Suppressor macrophage (primary cell): ENCODE measurements around the gene EVI5L.
A peak's percentile ranks its signal among the peaks of the same experiment; 100 is the strongest.

Experiments used
- DNase-seq, 4 experiments: peaks; one replicate each; pipeline ENCODE4 v3.0.0-alpha.2; 2020 to 2022

The EVI5L gene

GRCh38 chr19:7900931-7901330 is 70.9 kb downstream of the EVI5L start:
- DNase-seq, result no peak

GRCh38 chr19:7901337-7901736 is 71.3 kb downstream of the EVI5L start:
- no peak for DNase-seq

- peak in 2 of 4 experiments; percentile 29 to 36 for DNase-seq
Observed at GRCh38 chr19:7902796-7903243, 72.8 kb downstream of the EVI5L start.

- peak; percentile 100 for DNase-seq
Observed at GRCh38 chr19:7903244-7904073, 73.4 kb downstream of the EVI5L start, which contains the start of gene MAP2K7. TSS of gene MAP2K7 (plus strand) at chr19:7903877. CDS start at chr19:7903945, 68 bp downstream.

DNA sequence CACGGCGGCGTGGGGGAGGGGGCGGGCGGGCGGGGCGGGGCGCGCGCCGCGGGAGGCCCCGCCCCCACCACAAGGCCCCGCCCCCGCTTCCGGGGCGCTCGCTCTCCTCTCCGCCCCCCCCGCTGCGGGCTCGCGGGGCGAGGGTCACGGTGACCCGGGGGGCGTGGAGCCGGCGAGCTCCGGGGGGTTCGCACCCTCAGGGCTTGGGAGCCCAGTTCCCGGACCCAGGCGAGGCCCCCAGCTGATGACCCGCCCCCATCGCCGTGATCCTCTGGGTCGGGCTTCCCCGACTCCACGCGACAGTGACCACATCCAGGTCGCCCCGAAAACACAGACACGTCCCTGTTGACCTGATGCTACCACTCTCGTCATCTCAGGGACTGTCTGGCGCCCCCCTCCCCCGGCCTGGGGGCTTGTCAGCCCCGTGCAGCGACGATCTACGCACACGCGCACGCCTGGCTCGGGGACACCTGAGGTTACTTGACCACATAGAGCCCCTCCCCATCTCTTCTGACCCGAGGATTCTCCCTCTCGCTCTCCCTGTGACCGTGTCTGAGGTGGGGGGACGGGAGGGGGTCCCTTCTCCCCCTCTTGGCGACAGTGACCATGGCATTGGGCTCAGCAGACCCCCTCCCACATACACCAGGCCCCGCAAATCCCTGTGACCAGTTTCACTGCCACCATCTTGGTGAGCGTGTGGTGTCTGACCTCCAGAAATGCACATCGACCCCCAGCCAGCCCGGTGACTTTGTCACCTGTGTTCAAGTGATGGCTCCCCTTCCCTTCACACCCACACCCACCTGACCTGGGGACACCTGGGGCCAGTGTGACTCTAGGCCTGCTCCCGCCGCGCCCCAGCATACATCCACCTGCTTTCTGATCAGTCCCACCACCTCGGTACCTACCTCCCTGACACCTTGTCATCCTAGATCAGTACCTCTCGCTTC is 74.3 kb downstream of the EVI5L start:
- DNase-seq, result peak; percentile 60 to 84 (median 72)

DNA sequence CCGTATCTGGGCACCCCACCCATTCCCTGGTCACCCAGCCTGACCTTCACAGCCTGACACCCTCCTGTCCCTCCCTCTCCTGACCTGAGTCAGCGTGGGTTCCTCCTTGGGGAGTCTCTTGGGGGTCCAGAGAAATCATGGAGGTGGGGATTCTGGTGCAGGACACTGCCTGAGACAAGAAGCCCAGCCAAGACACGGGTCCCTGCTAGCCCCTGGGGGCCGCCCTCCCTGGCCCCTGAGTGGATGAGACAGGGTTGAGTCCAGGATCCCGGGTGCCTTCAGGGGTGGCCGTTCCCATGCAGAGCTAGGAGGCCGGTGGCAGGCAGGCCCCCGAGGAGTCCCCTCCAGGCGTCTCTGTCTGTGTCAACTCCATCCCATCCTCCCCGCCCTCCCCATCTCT is 75.2 kb downstream of the EVI5L start:
- no peak for DNase-seq

DNA sequence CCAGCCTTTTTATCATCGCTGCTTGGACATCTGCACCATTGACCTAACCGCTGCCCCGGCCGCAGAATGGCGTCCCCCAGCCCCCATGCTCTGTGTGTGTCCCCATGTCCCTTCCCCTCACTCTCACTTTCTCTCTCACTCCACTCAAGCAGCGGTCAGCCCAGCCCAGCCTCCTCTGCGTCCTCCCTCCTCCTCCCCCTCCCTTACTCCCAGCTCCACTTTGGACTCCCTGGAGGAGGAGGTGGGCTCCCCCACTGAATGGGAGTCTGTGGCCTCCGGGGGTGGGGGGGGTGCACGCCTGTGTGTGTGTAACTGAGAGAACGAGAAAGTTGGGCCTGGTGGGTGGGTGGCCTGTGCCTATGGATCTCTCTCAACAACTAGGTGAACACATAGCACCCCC is 75.8 kb downstream of the EVI5L start:
- DNase-seq, result no peak

GRCh38 chr19:7907122-7907521 is 77.1 kb downstream of the EVI5L start:
- no peak for DNase-seq

DNA sequence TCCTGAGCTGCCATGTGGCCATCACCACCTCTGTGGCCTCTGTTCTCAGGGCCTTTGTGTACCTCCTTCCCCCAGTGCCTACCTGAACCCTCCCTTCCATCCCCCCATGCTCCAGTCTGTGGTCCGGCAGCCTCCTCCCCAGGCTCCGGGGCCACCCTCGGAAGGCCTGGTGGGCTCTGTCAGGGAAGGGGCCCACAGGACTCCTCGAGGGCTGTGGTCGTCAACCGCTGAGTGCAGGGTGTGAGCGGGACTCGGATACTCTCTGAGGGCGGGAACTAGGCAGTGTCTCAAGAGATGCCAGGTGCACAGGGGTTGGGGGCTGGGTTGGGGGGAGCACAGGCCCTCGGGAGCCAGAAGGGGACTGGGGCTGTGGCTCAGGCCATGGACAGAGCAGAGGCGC is 77.5 kb downstream of the EVI5L start:
- DNase-seq, result no peak

GRCh38 chr19:7908078-7908699 is 78.2 kb downstream of the EVI5L start:
- DNase-seq, result no peak

DNA sequence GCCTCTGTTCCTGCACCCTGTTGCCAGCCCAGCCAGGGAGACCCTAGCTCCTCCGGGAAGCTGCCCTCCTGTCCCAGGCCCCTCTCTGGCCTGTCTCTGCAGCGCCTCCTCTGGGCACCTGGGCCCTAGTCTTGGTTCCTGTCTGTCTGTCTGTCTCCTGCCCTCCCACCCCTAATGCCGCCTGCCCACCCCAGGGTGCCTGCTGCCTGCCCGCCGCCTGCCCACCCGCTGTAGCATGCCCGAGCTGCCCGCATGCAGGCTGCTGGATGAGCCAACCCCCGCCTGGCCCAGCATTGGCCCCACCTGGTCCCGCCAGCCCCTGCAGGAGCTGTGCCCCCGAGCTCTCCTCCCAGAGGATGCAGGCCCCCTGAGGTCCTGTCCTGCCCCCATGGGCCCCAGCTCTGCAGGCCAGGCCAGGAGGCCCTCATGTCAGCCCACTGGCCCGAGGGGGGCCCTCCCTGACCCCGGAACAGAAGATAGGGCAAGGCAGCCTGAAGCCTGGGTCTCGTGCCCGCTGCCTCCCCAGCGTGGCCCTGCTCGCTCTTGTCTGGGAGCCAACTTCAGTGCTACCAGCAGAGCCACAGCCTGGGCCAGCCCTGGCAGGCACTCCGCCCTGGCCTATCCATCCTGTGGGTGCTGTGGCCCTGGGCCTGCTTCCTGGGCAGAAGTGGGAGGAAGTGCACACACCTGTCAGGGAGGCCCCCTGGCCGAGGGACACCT is 78.9 kb downstream of the EVI5L start:
- no peak for DNase-seq

GRCh38 chr19:7909471-7910067 is 79.6 kb downstream of the EVI5L start:
- no peak for DNase-seq

DNA sequence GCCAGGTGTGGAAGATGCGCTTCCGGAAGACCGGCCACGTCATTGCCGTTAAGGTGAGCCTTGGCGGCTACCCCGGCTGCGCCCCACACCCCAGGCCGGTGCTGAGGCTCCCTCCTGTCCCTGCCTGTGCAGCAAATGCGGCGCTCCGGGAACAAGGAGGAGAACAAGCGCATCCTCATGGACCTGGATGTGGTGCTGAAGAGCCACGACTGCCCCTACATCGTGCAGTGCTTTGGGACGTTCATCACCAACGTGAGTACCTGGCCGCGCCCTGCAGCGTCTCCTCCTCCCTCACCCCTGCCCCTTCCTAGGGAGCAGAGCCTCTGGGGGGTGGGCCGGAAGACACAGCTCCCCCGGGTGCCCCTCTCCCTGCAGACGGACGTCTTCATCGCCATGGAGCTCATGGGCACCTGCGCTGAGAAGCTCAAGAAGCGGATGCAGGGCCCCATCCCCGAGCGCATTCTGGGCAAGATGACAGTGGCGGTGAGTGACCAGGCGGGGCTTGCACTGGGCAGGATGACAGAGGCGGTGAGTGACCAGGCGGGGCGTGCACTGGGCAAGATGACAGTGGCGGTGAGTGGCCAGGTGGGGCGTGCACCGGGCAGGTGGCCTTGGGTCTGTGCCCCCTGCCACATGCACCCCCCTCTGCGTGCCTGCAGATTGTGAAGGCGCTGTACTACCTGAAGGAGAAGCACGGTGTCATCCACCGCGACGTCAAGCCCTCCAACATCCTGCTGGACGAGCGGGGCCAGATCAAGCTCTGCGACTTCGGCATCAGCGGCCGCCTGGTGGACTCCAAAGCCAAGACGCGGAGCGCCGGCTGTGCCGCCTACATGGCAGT is 80.5 kb downstream of the EVI5L start:
- no peak for DNase-seq

GRCh38 chr19:7911508-7912143 is 81.6 kb downstream of the EVI5L start:
- no peak for DNase-seq

DNA sequence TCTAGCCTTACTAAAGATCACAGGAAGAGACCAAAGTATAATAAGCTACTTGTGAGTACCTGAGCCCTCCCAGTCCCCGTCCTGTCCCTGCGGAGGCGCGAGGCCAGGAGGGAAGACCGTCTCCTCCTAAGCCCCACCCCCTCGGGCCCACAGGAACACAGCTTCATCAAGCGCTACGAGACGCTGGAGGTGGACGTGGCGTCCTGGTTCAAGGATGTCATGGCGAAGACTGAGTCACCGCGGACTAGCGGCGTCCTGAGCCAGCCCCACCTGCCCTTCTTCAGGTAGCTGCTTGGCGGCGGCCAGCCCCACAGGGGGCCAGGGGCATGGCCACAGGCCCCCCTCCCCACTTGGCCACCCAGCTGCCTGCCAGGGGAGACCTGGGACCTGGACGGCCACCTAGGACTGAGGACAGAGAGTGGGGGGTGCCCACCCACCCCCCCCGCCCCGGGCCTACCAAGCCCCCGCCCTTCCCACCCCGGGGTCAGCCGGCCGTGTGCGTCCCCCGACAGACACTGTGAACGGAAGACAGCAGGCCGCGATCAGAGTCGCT is 82.2 kb downstream of the EVI5L start:
- DNase-seq, result no peak

GRCh38 chr19:7912697-7913564 is 82.9 kb downstream of the EVI5L start:
- DNase-seq, result no peak

GRCh38 chr19:7913652-7914051 is 83.6 kb downstream of the EVI5L start:
- no peak for DNase-seq

DNA sequence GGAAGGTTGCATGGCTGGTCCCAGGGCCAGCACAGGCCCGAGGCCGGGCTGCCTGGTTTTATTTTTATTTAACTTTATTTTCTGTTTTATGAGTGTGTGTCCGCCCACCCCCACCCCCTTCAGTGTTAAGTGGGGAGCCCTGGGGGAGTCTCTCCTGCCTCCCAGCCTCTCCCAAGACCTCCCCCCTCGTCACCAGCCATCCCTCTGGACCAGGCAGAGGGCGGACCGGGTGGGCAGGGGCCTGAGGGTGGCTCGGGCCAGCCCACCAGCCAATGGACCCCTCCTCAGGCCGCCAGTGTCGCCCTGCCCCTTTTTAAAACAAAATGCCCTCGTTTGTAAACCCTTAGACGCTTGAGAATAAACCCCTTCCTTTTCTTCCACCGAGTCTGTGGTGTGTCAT is 84.1 kb downstream of the EVI5L start:
- no peak for DNase-seq
